AG04450 (cell line): ENCODE measurements around the gene SEPTIN8. TPM values are rescaled to one million over a fixed set of nuclear protein-coding genes. Genes with fewer than 3 reads are reported as not detected.

Source experiments
- CTCF ChIA-PET: fragments of 300-600, 350-600 bp; formaldehyde crosslinking; extraction: SDS; loops from one replicate; lab custom pipeline; 2022; ENCODE audit warnings: antibody characterized with exemption, inconsistent platforms; lab: Charles Lee
- POLR2A ChIA-PET: fragments of 350-600 bp; formaldehyde crosslinking; extraction: SDS; loops from one replicate; lab custom pipeline; 2021; ENCODE audit warnings: antibody characterized with exemption, inconsistent platforms; lab: Yijun Ruan, JAX
- DNase-seq: peaks from one replicate; pipeline ENCODE4 v3.0.0-alpha.2; 2011; ENCODE audit warnings: low read depth, low spot score
- H3K27ac ChIP-seq: one replicate; pipeline ENCODE4 v1.5.1; 2012; ENCODE audit warnings: low read depth, low read length, control low read depth
- H3K27me3 ChIP-seq: one replicate; pipeline ENCODE4 v1.6.0; 2012; ENCODE audit warnings: low read length; ENCODE audit not compliant: control insufficient read depth, insufficient read depth
- H3K4me3 ChIP-seq: 2 replicates; pipeline ENCODE4 v1.5.1; 2011; ENCODE audit warnings: mild to moderate bottlenecking, low read depth, low read length, control low read depth
- H3K9me3 ChIP-seq: 2 replicates; pipeline ENCODE4 v1.5.1; 2012; ENCODE audit warnings: low read length; ENCODE audit not compliant: control insufficient read depth, insufficient read depth
- CTCF ChIP-seq: IDR thresholded peaks from 2 replicates; pipeline ENCODE4 v1.5.1; 2011; ENCODE audit warnings: low read depth, low read length, control low read depth, inconsistent platforms
- polyA plus RNA-seq: library from polyadenylated mRNA; depleted of rRNA; stranded (reverse); fragments of >200 nt; gene quantifications from 2 replicates; pipeline ENCODE4 v1.2.3, GENCODE V29; 2011; rRNA removed

The SEPTIN8 gene
- polyA plus RNA-seq, 1 experiment = 62.4 TPM

- no peak for TF ChIP-seq CTCF
- Histone ChIP-seq H3K27me3 (no peaks in the 10 kb centered on the region), H3K4me3 (no peak overlapping the region), H3K27ac (no peak overlapping the region), H3K9me3 (no peaks in the 10 kb centered on the region)
- POLR2A ChIA-PET = no interaction called here
- CTCF ChIA-PET = interaction anchor here (0.9 to 3.6 kb wide), 3 partner anchors 11 to 179 kb away, joined by 3 to 19 read pairs (median 3); no protein-coding TSS in a partner anchor
- DNase-seq = no peak
Measured at GRCh38 chr5:132704875-132705274, 72.2 kb downstream of the SEPTIN8 start.

Other genes starting within 250 kb of the SEPTIN8 start
- not detected in 2 replicates for gene IL5, start 233.7 kb downstream of the SEPTIN8 start, polyA plus RNA-seq
- 17.6 and 25.3 TPM in 2 replicates for gene RAD50, start 220.3 kb downstream of the SEPTIN8 start, polyA plus RNA-seq
- not detected in 2 replicates for gene IL13, start 119.1 kb downstream of the SEPTIN8 start, polyA plus RNA-seq
- not detected in 2 replicates for gene IL4, start 103.2 kb downstream of the SEPTIN8 start, polyA plus RNA-seq
- 6.7 and 8.9 TPM in 2 replicates for gene KIF3A, start 39.7 kb downstream of the SEPTIN8 start, polyA plus RNA-seq
- not detected in 2 replicates for gene CCNI2, start 29.8 kb downstream of the SEPTIN8 start, polyA plus RNA-seq
- 0.05 TPM in 1 of 2 replicates, not detected in the other for gene SOWAHA, start 36.1 kb upstream of the SEPTIN8 start, polyA plus RNA-seq
- 4.5 and 6.0 TPM in 2 replicates for gene SHROOM1, start 53.4 kb upstream of the SEPTIN8 start, polyA plus RNA-seq
- 0.14 and 0.15 TPM in 2 replicates for gene GDF9, start 89.2 kb upstream of the SEPTIN8 start, polyA plus RNA-seq
- 318 and 329 TPM in 2 replicates for gene UQCRQ, start 89.4 kb upstream of the SEPTIN8 start, polyA plus RNA-seq
- gene LEAP2, start 96.4 kb upstream of the SEPTIN8 start, polyA plus RNA-seq = 0.61 and 0.91 TPM in 2 replicates
- gene AFF4, start 186.4 kb upstream of the SEPTIN8 start, polyA plus RNA-seq = 57.6 and 62.3 TPM in 2 replicates
- gene ZCCHC10, start 249.3 kb upstream of the SEPTIN8 start, polyA plus RNA-seq = 27.7 and 28.8 TPM in 2 replicates